A549 (cell line): ENCODE results near the gene SLC9A2.

Source experiments
- CEBPB ChIP-seq, 2 experiments: fragments of >200 bp in 1 of 2; sonication (Bioruptor Twin) in 1 of 2; formaldehyde crosslinking in 1 of 2; IDR thresholded peaks; 2 replicates each; pipeline ENCODE4 v1.6.1; 2012 to 2016
- CTCF ChIP-seq: fragments of >200 bp; sonication (Bioruptor Twin); formaldehyde crosslinking; IDR thresholded peaks from 3 replicates; pipeline ENCODE4 v1.5.1; 2016
- RFX5 ChIP-seq: fragments of 450-650 bp; IDR thresholded peaks from 2 replicates; pipeline ENCODE4 v1.7.1; 2014; ENCODE audit warnings: antibody characterized with exemption, mild to moderate bottlenecking, moderate library complexity
- ZNF302 ChIP-seq: fragments of 250-450 bp; sonication (Bioruptor Pico); IDR thresholded peaks from 2 replicates; pipeline ENCODE4 v1.9.0; 2021; ENCODE audit warnings: inconsistent platforms, mild to moderate bottlenecking, moderate library complexity

GRCh38 chr2:102601730-102602129 is 17.6 kb upstream of the SLC9A2 start:
- TF ChIP-seq ZNF302 (CRISPR knock-in tag) (no peak), RFX5 (no peak), CTCF (no peak), CEBPB (IDR thresholded peaks at IDR 0.05) (no peak)
